GM21723 (cell line): ENCODE results near the gene BID.

Experiments used
- ATAC-seq: cut with Tn5 transposase; IDR thresholded peaks from one replicate; pipeline ENCODE4 v1.9.1; 2021; ENCODE audit warnings: mild to moderate bottlenecking, moderate library complexity; ENCODE audit not compliant: unreplicated experiment

Gene BID

DNA sequence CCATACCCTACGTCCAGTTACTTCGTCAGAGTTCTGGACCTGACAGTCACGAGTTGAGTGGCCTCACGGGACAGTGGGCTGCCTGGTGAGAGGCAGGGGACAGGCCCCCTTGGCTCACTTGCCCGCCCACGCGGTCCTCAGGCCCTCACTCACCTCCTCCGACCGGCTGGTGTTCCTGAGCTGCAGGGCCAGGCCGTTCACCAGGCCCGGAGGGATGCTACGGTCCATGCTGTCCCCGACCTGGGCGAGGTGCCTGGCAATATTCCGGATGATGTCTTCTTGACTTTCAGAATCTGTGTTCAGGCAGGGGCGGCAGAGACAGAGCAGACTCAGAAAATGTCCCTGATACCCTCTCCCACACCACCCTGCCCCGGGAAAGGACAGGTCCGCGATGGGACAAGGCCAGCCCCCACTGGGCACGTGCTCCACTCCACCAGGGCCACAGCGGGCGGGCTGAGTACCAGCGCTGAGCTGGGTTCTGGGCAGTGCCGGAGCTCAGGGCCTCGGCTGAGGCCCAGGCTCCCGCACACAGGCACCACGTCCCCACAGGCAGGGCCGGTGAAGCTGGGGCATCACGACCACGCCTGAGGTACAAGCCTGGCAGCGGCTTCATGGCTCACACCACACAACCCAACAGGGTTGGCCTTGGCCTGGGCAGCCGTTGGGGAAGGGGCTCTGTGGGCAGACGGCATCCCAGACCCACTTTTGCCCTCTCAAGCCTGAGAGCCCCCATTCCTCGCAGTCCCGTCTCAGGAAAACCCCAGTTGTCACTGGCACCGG lies 34.9 kb downstream of the BID start:
- no peak for ATAC-seq

DNA sequence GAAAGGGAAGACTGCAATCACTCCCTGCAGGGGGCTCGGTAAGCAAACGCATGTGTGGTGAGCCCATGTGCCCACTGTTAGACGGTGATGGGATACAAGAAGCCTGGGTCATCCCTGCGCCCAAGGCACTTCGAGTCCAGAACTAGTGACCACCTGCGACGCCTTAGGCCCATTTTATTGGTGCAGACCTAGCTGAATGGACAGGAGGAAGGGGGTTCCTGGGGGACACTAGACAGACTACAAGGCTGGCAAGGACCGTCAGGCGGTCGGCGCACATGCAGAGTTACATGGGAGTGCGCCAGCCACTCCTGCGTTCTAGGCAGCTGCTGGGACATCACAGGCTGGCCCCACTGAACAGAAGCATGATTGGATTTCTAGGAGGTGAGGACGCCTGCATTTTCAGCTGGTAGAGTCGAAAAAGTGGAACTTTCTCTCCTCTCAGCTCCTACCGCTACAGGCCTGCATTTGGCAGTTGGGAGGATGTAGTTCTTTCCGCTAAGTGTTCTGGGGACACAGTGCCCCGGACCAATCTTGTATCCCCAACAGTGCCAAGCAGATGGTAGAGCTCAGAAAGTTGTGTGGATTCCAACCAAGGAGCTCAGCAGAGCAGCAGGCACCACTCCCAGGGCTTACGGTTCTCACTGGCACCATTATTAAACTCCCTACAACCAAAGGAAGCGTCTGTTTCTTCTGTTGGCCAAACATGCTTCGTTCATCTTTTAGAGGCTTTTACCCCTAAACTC lies 35.7 kb downstream of the BID start:
- ATAC-seq, result no peak

DNA sequence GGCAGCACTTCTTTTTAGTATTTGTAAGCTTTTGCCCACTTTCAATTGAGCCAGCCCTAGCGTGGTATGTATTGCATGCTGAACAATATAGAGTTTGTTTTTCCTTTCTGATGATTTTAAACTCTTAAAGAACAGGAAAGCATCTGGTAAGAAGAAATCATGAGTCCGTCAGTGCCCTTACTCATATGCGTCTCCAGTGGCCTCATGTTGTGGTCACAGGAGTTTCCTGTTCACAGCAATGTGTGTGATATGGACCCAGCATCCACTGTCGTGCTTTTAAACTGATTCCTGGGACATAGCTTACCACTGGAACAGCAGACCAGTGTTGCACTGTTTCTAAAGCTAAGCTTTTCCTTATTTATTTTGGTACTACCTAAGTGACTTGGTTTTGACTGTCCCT lies 40.1 kb downstream of the BID start:
- no peak for ATAC-seq

DNA sequence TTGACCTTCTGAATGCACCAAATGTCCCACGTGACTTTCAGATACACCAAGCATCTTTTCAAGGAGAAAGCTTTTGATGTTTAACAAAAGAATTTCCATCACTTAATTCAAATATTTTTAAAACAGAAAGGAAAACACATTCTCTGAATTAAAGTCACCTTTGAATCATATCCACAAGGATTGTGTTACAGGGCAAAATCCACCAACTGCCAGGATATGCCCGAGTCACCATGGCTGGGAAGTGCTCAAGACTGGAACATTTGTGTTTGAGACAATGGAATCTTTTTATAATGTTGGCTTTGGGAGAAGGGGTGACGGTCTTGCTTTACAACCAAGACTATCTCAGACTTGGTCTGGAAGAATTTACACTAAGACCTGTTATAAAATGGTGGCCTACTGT lies 40.8 kb downstream of the BID start:
- ATAC-seq, result no peak

DNA sequence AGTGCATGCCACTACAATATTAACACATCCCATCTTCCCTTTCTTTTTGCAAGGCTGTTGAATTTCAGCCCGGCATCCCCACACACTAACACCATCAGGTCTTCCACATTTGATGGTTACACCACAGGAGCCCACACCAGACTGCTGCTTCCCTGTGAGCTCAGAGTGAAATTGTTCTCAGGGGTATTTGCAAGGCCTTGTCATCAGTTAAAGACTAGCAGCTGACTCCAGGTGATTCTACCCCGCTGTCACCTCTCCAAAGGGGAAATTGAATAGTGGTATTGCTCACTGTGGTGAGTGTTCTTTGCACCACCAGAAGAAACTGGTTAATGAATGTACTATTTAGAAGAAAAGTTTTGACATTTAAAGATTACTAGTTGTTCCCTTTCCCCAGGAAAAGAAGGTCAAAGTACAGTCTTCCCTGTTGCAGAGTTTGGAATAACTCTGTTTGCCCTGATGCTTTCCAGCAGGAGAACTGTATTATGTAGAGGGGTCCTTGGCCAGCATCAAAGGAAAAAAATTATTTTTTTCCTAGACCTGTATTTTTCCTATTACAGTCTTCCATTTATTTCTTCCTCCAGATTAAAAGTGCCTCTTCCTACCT lies 41.9 kb downstream of the BID start:
- no peak for ATAC-seq

DNA sequence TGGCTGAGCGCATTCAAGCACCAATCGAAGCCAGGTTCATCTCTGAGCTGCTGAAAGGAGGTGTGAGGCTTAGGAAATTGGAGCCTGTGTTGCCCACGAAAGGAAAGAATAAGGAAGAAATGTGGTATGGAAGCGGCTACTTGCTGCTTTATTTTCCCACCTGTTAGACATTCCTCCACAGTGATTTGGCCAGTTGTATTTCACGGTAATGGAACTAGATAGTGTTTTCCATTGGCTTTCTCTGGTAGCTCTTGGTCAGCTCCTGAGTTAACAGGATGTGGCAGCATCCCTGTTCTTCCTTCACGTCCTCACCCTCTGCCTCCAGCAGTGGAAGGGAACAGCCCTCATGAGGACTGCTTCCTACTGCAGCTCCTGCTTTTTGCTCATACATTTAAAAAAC lies 44.7 kb downstream of the BID start:
- no peak for ATAC-seq

DNA sequence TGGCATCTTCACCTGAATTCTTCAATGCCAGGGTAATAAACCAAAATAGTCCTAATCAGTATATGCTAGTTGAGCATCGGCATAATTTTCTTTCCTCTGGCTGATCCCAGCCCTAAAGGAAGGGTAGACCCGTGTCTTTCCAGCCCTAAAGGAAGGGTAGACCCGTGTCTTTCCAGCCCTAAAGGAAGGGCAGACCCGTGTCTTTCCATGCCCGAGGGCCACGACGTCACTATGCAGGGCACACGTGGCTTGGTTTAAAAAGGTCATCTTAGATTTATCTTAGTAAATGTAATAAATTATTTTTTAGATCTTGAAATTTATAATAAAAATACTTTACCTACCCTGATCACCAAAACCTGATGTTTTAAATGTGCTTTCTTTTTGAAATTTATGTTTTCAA lies 45.5 kb downstream of the BID start:
- no peak for ATAC-seq

DNA sequence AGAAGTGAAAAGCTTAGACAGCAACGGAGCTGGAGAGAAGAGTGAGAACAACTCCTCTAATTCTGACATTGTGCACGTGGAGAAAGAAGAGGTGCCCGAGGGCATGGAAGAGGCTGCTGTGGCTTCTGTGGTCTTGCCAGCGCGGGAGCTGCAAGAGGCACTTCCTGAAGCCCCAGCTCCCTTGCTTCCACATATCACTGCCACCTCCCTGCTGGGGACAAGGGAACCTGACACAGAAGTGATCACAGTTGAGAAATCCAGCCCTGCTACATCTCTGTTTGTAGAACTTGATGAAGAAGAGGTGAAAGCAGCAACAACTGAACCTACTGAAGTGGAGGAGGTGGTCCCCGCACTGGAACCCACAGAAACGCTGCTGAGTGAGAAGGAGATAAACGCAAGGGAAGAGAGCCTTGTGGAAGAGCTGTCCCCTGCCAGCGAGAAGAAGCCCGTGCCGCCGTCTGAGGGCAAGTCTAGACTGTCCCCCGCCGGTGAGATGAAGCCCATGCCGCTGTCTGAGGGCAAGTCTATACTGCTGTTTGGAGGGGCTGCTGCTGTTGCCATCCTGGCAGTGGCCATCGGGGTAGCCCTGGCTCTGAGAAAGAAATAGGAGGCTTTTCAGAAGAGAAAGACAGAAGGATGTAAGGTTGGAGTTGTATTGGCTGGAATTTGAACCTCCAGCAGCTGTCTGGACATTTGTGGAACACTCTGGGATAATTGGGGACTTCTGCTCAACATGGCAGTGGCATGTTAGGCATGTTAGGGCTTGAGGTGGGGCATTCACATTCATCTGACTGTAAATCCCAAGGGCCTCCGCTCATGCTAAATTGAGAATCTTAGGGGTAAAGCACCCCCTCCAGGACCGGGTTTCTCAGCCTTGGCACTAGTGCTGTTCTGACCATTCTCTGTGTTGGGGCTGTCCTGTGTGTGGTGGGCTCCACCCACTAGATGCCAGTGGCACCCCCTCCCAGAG lies 47.1 kb downstream of the BID start:
- no peak for ATAC-seq

DNA sequence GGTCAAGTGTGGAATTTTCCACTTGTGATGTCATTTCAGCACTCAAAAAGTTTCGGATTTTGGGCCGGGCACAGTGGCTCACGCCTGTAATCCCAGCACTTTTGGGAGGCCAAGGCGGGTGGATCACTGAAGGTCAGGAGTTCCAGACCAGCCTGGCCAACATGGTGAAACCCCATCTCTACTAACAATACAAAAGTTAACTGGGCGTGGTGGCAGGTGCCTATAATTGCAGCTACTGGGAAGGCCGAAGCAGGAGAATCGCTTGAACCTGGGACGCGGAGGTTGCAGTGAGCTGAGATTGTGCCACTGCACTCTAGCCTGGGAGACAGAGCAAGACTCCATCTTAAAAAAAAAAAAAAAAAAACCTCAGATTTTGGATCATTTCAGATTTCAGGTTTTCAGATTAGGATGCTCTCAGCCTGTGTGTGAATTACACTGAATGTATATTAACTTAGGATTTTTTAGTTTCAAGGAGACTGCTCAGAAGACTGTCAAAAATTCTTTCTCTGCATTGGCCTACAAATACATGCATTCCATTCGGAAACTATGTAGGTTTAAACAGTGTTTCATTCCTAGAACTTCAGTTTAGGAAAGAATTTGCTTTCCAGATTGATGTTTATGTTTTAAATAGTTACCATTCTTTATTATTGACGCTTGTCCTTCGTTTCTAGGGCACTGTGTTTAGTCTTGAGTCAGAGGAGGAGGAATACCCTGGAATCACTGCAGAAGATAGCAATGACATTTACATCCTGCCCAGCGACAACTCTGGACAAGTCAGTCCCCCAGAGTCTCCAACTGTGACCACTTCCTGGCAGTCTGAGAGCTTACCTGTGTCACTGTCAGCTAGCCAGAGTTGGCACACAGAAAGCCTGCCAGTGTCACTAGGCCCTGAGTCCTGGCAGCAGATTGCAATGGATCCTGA lies 48.0 kb downstream of the BID start:
- no peak for ATAC-seq

DNA sequence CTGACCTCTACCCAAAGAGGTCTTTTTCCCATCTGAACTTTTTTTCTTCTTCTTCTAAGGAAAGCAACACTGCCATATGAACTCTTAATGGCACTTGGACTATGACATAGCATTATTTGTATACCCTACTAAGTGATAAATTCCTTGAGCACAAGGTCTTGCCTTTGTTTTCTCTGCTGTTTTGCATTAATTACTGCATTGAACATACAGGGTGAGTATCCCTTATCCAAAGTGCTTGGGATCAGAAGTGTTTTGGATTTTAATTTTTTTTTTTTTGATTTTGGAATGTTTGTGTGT lies 48.8 kb downstream of the BID start:
- ATAC-seq, result no peak

DNA sequence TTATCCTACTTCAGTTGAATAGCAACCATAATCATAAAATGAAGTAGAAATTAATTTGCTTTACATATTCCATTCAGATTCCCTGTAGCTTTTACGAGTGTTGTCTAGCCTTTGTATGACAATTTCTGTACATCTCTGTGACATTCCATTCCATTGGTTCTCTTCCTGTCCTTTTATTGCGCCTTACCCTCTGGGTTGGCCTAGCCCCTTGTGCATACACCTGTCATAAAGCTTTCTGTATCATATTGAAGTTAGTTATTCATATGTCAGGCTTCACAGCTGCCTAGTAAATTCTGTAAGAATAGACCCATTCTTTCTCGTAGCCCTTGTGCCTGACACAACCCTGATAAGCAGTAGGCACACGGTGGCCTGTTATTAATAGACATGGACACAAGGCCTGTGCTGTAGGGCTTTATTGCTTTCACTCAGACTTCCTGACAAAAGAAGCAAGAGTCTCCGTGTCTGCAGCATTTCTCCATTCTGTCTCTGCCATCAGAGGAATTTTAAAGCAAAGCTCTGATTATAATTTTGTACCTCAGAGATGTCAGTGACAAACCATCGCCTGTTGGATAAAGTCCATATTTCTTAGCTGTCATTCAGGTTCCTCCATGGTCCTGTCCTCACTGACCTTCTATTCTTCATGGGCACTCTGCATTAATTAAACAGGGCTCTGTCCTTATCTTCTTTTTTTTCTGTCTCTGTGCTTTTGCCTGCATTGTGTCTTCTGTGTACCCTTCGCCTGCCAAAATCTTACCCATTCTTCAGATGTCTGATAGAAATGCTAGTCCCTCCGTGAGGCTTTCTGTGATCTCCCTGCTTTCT lies 49.4 kb downstream of the BID start:
- no peak for ATAC-seq

DNA sequence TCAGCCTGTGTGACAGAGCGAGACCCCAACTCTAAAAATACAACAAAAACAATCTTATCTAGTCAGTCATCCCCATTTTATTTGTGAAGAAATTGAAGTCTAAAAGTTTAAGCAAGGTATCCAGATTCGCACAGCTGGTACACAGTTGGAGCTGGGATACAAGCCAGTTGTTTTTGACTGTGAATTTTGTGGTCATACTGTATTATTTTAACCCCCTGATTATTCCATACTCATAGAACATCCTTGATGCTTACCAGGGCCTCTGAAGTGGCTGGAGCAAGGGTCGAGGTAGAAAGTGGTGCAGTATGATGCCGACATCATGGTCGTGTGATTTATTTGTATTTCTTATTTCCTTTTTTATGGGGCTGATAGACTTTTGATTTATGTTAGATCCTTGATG lies 50.0 kb downstream of the BID start:
- ATAC-seq, result no peak

DNA sequence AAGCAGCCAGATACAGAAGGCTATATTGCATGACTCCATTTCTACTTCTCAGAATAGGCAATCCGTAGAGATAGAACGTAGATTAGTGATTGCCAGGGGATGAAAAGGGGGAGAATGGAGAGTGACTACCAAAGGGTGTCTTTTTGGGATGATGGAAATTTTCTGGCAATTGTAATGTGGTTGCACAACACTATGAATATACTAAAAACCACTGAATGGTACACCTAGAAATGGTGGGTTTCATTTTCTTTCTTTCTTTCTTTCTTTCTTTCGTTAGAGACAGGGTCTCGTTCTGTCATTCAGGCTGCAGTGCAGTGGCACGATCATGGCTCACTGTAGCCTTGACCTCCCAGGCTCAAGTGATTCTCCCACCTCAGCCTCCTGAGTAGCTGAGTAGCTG lies 54.4 kb downstream of the BID start:
- ATAC-seq, result no peak

DNA sequence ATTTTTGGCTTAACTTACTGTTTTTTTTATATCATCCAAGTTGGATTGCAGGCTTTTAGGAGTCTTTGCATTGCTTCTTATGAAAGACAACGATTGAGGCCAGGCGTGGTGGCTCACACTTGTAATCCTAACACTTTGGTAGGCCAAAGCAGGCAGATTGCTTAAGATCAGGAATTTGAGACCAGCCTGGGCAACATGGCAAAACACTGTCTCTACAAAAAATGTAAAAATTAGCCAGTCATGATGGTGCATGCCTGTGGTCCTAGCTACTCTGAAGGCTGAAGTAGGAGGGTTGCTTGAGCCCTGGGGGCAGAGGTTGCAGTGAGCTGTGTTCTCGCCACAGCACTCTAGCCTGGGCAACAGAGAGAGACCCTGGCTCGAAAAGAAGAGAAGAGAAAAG lies 56.6 kb downstream of the BID start:
- no peak for ATAC-seq

DNA sequence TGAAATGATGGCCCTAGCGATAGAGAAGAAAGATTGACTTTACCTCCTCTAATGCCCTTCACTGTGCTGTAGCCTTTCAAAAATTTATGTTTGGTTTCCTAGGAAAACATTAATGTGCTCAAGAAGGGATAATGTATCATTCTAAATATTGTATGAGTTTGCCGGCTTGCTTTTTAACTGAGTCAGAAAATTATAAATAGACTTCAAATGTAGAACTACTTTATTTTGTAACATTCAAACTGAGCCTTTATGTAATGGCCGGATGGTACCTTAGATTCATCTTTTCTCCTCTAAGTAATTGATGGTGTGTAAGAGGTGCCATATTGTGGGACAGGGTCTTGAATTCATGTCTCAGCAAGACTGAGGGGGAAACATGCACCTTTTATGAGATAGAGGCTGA lies 57.7 kb downstream of the BID start:
- no peak for ATAC-seq

DNA sequence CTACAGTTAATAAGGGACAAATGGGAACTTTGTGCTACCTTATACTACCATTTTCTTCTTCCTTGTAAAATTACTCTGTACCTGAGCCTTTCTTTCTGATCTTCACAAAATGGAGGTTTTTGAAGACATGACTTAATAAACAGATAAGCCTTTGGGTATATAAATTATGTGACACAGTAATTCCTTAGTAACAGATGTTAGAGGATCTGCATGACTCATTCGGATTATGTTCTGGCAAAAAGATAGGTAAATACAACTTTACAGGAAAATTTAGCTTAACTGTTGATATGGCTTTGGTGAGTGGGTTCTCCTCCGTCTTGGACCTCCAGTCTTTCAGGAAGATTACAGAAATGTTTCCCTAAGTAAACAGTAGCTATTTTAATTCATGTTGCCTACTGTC lies 61.8 kb downstream of the BID start:
- no peak for ATAC-seq

DNA sequence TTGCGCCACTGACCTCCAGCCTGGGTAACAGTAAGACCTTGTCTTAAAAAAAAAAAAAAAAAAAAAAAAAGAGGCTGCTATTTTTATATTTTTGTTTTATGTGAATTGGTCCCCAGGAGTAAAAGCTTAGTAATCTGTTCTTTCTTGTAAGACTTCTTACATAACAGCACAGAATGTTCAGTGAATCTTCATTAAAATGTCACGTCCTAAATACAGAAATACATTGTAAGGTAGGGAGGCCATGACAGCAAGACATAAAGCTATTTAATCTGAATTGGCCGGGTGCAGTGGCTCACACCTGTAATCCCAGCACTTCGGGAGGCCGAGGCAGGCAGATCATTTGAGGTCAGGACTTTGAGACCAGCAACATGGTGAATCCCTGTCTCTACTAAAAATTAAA lies 64.2 kb downstream of the BID start:
- no peak for ATAC-seq

DNA sequence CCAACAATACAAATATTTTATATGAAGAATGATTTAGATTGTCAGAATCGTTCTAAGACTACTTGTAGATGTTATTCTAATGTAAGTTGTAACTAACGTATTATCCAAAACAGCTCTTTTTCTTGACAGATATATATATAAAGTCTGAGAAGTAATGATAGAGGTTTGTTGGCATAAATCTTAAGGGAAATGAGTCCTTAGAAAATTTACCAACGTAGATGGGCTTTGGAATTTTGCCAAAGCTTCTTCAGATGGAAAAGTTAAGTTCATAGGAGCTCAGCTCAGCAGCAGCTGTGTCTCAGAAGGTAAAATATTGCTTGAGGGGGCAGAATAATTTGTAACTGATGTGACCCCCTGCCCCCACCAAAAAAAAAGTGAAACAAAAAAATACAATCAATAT lies 66.7 kb downstream of the BID start:
- no peak for ATAC-seq

DNA sequence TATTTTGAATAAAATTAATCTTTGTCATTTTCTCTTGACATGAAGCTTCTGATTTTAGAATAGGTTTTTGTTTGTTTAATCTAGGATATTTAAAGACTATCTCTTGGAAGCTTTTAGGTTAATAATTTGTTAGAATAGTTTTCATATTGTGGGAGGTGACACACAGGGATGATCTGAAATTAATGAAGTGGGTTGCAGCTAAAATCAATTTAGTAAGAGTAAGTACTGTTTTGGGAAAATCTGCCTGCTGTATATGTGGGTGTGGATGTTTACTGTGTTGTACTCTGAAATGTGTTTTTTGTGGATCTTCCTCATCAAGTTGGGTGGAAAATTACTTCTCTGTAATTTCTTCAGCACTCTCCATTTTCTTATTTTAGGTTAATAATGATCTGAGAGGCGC lies 67.3 kb downstream of the BID start:
- no peak for ATAC-seq
